Activated B cell treated with CpG ODN at 0.5 μM for 24 hours (primary cell): ENCODE measurements around the gene RAD1. TPM values are rescaled to one million over a fixed set of nuclear protein-coding genes. Genes with fewer than 3 reads are reported as not detected.

Experiments used
- ATAC-seq: fragments of 200-7000 bp; cut with Tn5 transposase; one replicate; pipeline ENCODE4 v1.10.0; 2021; ENCODE audit warnings: low read depth, mild to moderate bottlenecking, moderate library complexity
- CTCF ChIA-PET: fragments of 350-600 bp; sonication (Branson Sonifier 250); formaldehyde crosslinking; loops from one replicate; lab custom pipeline; 2021; ENCODE audit warnings: antibody characterized with exemption; lab: Charles Lee
- POLR2A ChIA-PET: fragments of 350-600 bp; sonication (Branson Sonifier 250); formaldehyde crosslinking; loops from one replicate; lab custom pipeline; 2021; ENCODE audit warnings: antibody characterized with exemption; lab: Charles Lee
- DNase-seq: peaks from one replicate; pipeline ENCODE4 v3.0.0; 2022
- H3K27ac Mint-ChIP-seq: one replicate; pipeline ENCODE4 v1.8.0; 2020; ENCODE audit warnings: mixed read lengths
- H3K27me3 Mint-ChIP-seq: one replicate; pipeline ENCODE4 v1.8.0; 2021; ENCODE audit warnings: mixed read lengths
- H3K36me3 Mint-ChIP-seq: one replicate; pipeline ENCODE4 v1.8.0; 2021; ENCODE audit warnings: low read depth, mixed read lengths
- H3K4me1 Mint-ChIP-seq: one replicate; pipeline ENCODE4 v1.8.0; 2021; ENCODE audit warnings: mixed read lengths
- H3K4me3 Mint-ChIP-seq: one replicate; pipeline ENCODE4 v1.8.0; 2020; ENCODE audit warnings: mild to moderate bottlenecking, mixed read lengths
- H3K9me3 Mint-ChIP-seq: one replicate; pipeline ENCODE4 v1.8.0; 2020; ENCODE audit warnings: mixed read lengths
- CTCF ChIP-seq: fragments of 200-600 bp; IDR thresholded peaks from one replicate; pipeline ENCODE4 v1.8.0; 2022; ENCODE audit warnings: antibody characterized with exemption, mild to moderate bottlenecking
- intact Hi-C: fragments of 100-400 bp; cut with micrococcal nuclease; formaldehyde crosslinking; loops from one replicate; pipeline ENCODE4 v1.15.1; 2024
- total RNA-seq: library from RNA; stranded (reverse); gene quantifications from 2 replicates; pipeline ENCODE4 v1.2.3, GENCODE V29; 2022

The RAD1 gene
- total RNA-seq, 1 donor from 2014 or later: 24.4 TPM

- Mint-ChIP-seq H3K4me1 (peaks cover 33% of the 10 kb centered on the region), H3K36me3 (peaks cover 48% of the 10 kb centered on the region), H3K4me3 (no peak overlapping the region), H3K27me3 (no peaks in the 10 kb centered on the region), H3K27ac (no peak overlapping the region), H3K9me3 (no peaks in the 10 kb centered on the region)
- ChIA-PET CTCF (no interaction called here), POLR2A (interaction anchor here (0.6 to 1.4 kb wide), 3 partner anchors 10 to 427 kb away, joined by 3 to 7 read pairs (median 3); partner anchors contain the start of gene DNAJC21)
- no peak for TF ChIP-seq CTCF
- ATAC-seq (no peak), DNase-seq (no peak)
- intact Hi-C loops: loop anchor here (10.0 kb wide), 1 partner anchor 674 kb away; no protein-coding TSS in a partner anchor
Observed at GRCh38 chr5:34919077-34919476, 3.8 kb upstream of the RAD1 start.

GRCh38 chr5:34918025-34918424 is 2.7 kb upstream of the RAD1 start:
- Mint-ChIP-seq H3K4me1 (peaks cover 34% of the 10 kb centered on the region), H3K27me3 (no peaks in the 10 kb centered on the region), H3K36me3 (peaks cover 38% of the 10 kb centered on the region), H3K27ac (peak overlapping the region; percentile 19), H3K4me3 (no peak overlapping the region), H3K9me3 (no peaks in the 10 kb centered on the region)
- ChIA-PET POLR2A (interaction anchor here (1.8 to 4.0 kb wide), 2 partner anchors 11 to 79 kb away, joined by 9 to 125 read pairs; partner anchors contain the start of genes DNAJC21 and TTC23L), CTCF (no interaction called here)
- intact Hi-C loops: loop anchor here (10.0 kb wide), 1 partner anchor 673 kb away; no protein-coding TSS in a partner anchor
- TF ChIP-seq CTCF: no peak
- DNase-seq (no peak), ATAC-seq (no peak)

- no peak for ATAC-seq
- no peak for TF ChIP-seq CTCF
- Mint-ChIP-seq H3K36me3 (peaks cover 37% of the 10 kb centered on the region), H3K4me3 (no peak overlapping the region), H3K9me3 (no peaks in the 10 kb centered on the region), H3K27ac (no peak overlapping the region), H3K27me3 (no peaks in the 10 kb centered on the region), H3K4me1 (peaks cover 34% of the 10 kb centered on the region)
- intact Hi-C loops: loop anchor here (10.0 kb wide), 1 partner anchor 672 kb away; no protein-coding TSS in a partner anchor
- ChIA-PET CTCF (interaction anchor here (0.7 to 2.9 kb wide), 3 partner anchors 10 to 13 kb away, joined by 3 to 15 read pairs (median 3); partner anchors contain the start of gene DNAJC21), POLR2A (interaction anchor here (1.4 to 4.0 kb wide), 6 partner anchors 13 to 1475 kb away, joined by 3 to 125 read pairs (median 10); partner anchors contain the start of genes AMACR, DNAJC21, LMBRD2 and SKP2)
- no peak for DNase-seq
Observed at GRCh38 chr5:34916518-34916917, 1.2 kb upstream of the RAD1 start.

GRCh38 chr5:34915856-34916192 is 520 bp upstream of the RAD1 start:
- ATAC-seq: no peak
- Mint-ChIP-seq H3K9me3 (no peaks in the 10 kb centered on the region), H3K4me1 (peaks cover 34% of the 10 kb centered on the region), H3K27me3 (no peaks in the 10 kb centered on the region), H3K27ac (no peak overlapping the region), H3K4me3 (no peak overlapping the region), H3K36me3 (peaks cover 37% of the 10 kb centered on the region)
- no peak for TF ChIP-seq CTCF
- CTCF ChIA-PET: interaction anchor here (2.9 kb wide), 1 partner anchor 14 kb away, joined by 15 read pairs; the partner anchor contains the start of gene DNAJC21
- intact Hi-C loops: loop anchor here (1.0 to 10.0 kb wide), 8 partner anchors 8 to 1326 kb away; partner anchors contain the start of genes DNAJC21, SKP2 and TTC23L
- no peak for DNase-seq
- POLR2A ChIA-PET: interaction anchor here (0.8 to 4.0 kb wide), 9 partner anchors 8 to 1475 kb away, joined by 3 to 125 read pairs (median 9); partner anchors contain the start of genes AMACR, DNAJC21, LMBRD2 and NADK2

GRCh38 chr5:34914671-34915138 is 599 bp downstream of the RAD1 start:
- POLR2A ChIA-PET: interaction anchor here (1.1 to 4.0 kb wide), 5 partner anchors 9 to 415 kb away, joined by 3 to 125 read pairs (median 20); partner anchors contain the start of genes DNAJC21 and TTC23L
- TF ChIP-seq CTCF: no peak
- Mint-ChIP-seq H3K36me3 (peaks cover 38% of the 10 kb centered on the region), H3K4me1 (peaks cover 34% of the 10 kb centered on the region), H3K9me3 (no peaks in the 10 kb centered on the region), H3K4me3 (no peak overlapping the region), H3K27me3 (no peaks in the 10 kb centered on the region), H3K27ac (no peak overlapping the region)
- intact Hi-C loops: loop anchor here (1.0 to 10.0 kb wide), 8 partner anchors 10 to 1328 kb away; partner anchors contain the start of genes DNAJC21, SKP2 and TTC23L
- CTCF ChIA-PET: interaction anchor here (0.7 to 2.9 kb wide), 4 partner anchors 15 to 1327 kb away, joined by 3 to 15 read pairs (median 4); partner anchors contain the start of genes DNAJC21 and NADK2
- peak; percentile 23 for DNase-seq
- no peak for ATAC-seq
